Ovary (tissue), 3 donors: ENCODE measurements around the gene DPP4.

Source experiments
- CTCF ChIP-seq, 3 donors: fragments of 450-650 bp in 2 of 3; fragments of 200-600 bp in 1 of 3; IDR thresholded peaks; one replicate each; pipeline versions ENCODE4 v1.5.1 to v1.8.0; 2016 to 2022; ENCODE audit warnings: antibody characterized with exemption in 3 of 3, mild to moderate bottlenecking in 1 of 3
- POLR2A ChIP-seq: fragments of 450-650 bp; IDR thresholded peaks from one replicate; pipeline ENCODE4 v1.6.1; 2017; ENCODE audit warnings: antibody characterized with exemption, mild to moderate bottlenecking, moderate library complexity
- donor health status: DM: no; HTN: no; CAD: no.

- TF ChIP-seq CTCF (IDR thresholded peaks at IDR 0.05) (no peak), POLR2A (no peak)
Observed at GRCh38 chr2:162061021-162061420, 13.0 kb downstream of the DPP4 start.
